OCI-LY7 (cell line): Measurements from ENCODE around the gene ITGB6. TPM values are rescaled to one million over a fixed set of nuclear protein-coding genes. Genes with fewer than 3 reads are reported as not detected.

ENCODE experiments used
- Bru-seq: library from RNA; stranded (reverse); fragments of 400-500 nt; gene quantifications from one replicate; lab custom pipeline; 2021; lab: Mats Ljungman, UMichigan
- BruChase-seq, 2 experiments: library from RNA; stranded (reverse); fragments of 400-500 nt; gene quantifications; one replicate each; lab custom pipeline; 2021; lab: Mats Ljungman, UMichigan
- BruUV-seq: library from RNA; stranded (reverse); fragments of 400-500 nt; replicated peaks from 2 replicates; lab custom pipeline; 2021; lab: Mats Ljungman, UMichigan
- CTCF ChIA-PET: fragments of 300-600 bp; sonication (Branson Sonifier 250); formaldehyde crosslinking; loops from one replicate; lab custom pipeline; 2022; ENCODE audit warnings: antibody characterized with exemption; ENCODE audit not compliant: unreplicated experiment; lab: Charles Lee
- POLR2A ChIA-PET: fragments of 300-600 bp; sonication (Branson Sonifier 250); formaldehyde crosslinking; loops from one replicate; lab custom pipeline; 2022; ENCODE audit warnings: antibody characterized with exemption; lab: Charles Lee
- DNase-seq: peaks from one replicate; pipeline ENCODE4 v3.0.0-alpha.2; 2015; ENCODE audit warnings: low spot score
- H2AFZ ChIP-seq: fragments of 200-600 bp; sonication (generic), shearing (Covaris generic); 2 replicates; pipeline ENCODE4 v1.6.1; 2014; ENCODE audit warnings: mild to moderate bottlenecking, antibody characterized with exemption, low read length, moderate library complexity
- H3K27ac ChIP-seq: fragments of 200-600 bp; sonication (generic); 2 replicates; pipeline ENCODE4 v1.5.1; 2014; ENCODE audit warnings: mixed run types, low read depth, mild to moderate bottlenecking, moderate library complexity, low read length, inconsistent platforms; ENCODE audit not compliant: poor library complexity, severe bottlenecking
- H3K36me3 ChIP-seq: fragments of 200-600 bp; sonication (generic); 2 replicates; pipeline ENCODE4 v1.6.1; 2014; ENCODE audit warnings: mild to moderate bottlenecking, antibody characterized with exemption, low read length, moderate library complexity, mixed read lengths; ENCODE audit not compliant: insufficient read depth
- H3K4me1 ChIP-seq: fragments of 200-600 bp; sonication (generic); 2 replicates; pipeline ENCODE4 v1.5.1; 2014; ENCODE audit warnings: mild to moderate bottlenecking, low read length; ENCODE audit not compliant: insufficient read depth, poor library complexity, severe bottlenecking
- H3K4me2 ChIP-seq: fragments of 200-600 bp; sonication (generic); 2 replicates; pipeline ENCODE4 v1.6.1; 2014; ENCODE audit warnings: mild to moderate bottlenecking, low read length
- H3K4me3 ChIP-seq: fragments of 200-600 bp; sonication (generic); 2 replicates; pipeline ENCODE4 v1.5.1; 2014; ENCODE audit warnings: mild to moderate bottlenecking, low read depth, low read length; ENCODE audit not compliant: poor library complexity, severe bottlenecking
- H3K79me2 ChIP-seq: fragments of 200-600 bp; sonication (generic); 2 replicates; pipeline ENCODE4 v1.6.1; 2016; ENCODE audit warnings: low read depth, mild to moderate bottlenecking, low read length, moderate library complexity, mixed read lengths; ENCODE audit not compliant: insufficient read depth
- H3K9me2 ChIP-seq: fragments of 200-600 bp; sonication (generic); 2 replicates; pipeline ENCODE4 v1.6.1; 2016; ENCODE audit warnings: mild to moderate bottlenecking, low read length, mixed read lengths; ENCODE audit not compliant: insufficient read depth
- H3K9me3 ChIP-seq: fragments of 200-600 bp; sonication (generic); 2 replicates; pipeline ENCODE4 v1.6.1; 2014; ENCODE audit warnings: mild to moderate bottlenecking, mixed run types, low read length, mixed read lengths
- H4K20me1 ChIP-seq: fragments of 200-600 bp; sonication (generic); 2 replicates; pipeline ENCODE4 v1.6.1; 2014; ENCODE audit warnings: mild to moderate bottlenecking, antibody characterized with exemption, low read length, moderate library complexity, mixed read lengths; ENCODE audit not compliant: insufficient read depth
- EZH2phosphoT487 ChIP-seq: fragments of 200-600 bp; sonication (generic); IDR thresholded peaks from 2 replicates; pipeline ENCODE4 v1.6.1; 2018; ENCODE audit warnings: low read depth, borderline replicate concordance, mild to moderate bottlenecking, mixed run types, antibody characterized with exemption, low read length, moderate library complexity, mixed read lengths
- intact Hi-C: fragments of 100-400 bp; cut with micrococcal nuclease; formaldehyde crosslinking; loops from one replicate; pipeline ENCODE4 v1.10.0; 2022; ENCODE audit not compliant: unreplicated experiment
- long read RNA-seq: library from polyadenylated mRNA; stranded (forward); transcript quantifications from one replicate; pipeline ENCODE4 v2.0.0, GENCODE V29; 2022
- total RNA-seq, 2 experiments: library from RNA; depleted of rRNA in 1 of 2; stranded (reverse); fragments of >200 nt in 1 of 2; shearing (Covaris generic) in 1 of 2; gene quantifications; 2 replicates each; pipeline ENCODE4 v1.2.3, GENCODE V29; 2014 to 2022
- TF ChIP-seq, protein P1 (sequence below): fragments of 200-600 bp; sonication (generic); conservative IDR thresholded peaks from 2 replicates; pipeline ENCODE4 v1.5.1; 2014; ENCODE audit warnings: mild to moderate bottlenecking, antibody characterized with exemption, low read length, moderate library complexity, mixed read lengths

The ITGB6 gene
- total RNA-seq (2014; rRNA removed; shearing (Covaris generic)) = not detected in 2 replicates
- total RNA-seq (2022) = not detected in 2 replicates
- Bru-seq, nascent RNA = percentile 12 among the genes with signal in this experiment
- BruChase-seq, experiment 1, labeled RNA remaining after a 6-hour chase = percentile 8 among the genes with signal in this experiment
- BruChase-seq, experiment 2, labeled RNA remaining after a 2-hour chase = percentile 8 among the genes with signal in this experiment
- long read RNA-seq, partial matches to known transcripts = 0 of 1 reads
- long read RNA-seq, other reads (novel, unspliced or antisense) = 1 of 1 reads

DNA sequence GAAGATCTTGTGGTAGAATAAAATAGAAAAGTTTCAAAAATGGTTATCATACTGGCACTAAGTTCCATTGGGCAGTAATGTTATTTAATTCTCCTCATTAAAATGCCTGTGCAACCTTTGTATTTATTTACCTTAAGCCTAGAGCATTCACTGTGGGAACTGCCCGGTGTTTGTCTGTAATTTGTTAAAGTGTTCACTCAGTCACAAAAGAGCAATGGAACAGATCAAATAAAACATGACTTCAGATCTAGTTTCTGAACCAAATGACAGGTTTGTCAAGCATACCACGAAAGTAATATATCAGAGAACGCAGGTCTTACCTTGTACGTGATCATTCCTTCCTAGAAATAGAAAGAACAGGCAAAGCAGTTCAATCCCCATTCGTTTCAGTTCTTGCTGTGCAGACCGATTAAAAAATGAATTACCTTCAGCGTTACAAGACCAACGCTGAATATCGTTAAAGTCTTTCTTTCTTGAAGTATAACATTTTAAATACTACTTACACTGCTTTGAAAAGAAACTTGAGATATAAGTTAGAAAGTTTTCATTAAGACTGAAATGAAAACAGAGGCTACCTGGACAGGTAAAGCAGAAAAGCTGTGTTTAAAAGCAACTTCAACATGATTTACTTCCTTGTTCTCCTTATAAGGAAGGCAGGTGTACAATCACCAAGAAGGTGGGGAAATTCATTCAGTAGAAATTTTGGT is at the start of gene ITGB6:
TSS of gene ITGB6 (minus strand) at position 590 of the 707 bp plus-strand sequence. CDS start at position 381, 209 bp downstream.
- POLR2A ChIA-PET = no interaction called here
- BruUV-seq = no TSS peak
- Histone ChIP-seq H3K27ac (no peak within 1 kb of the TSS), H3K4me3 (no peak within 1 kb of the TSS), H3K36me3 (no peaks in the 10 kb centered on the region), H3K79me2 (no peaks in the 10 kb centered on the region), H2AFZ (no peak within 1 kb of the TSS), H3K9me3 (no peaks in the 10 kb centered on the region), H3K4me2 (no peak within 1 kb of the TSS), H3K4me1 (no peaks in the 10 kb centered on the region), H3K9me2 (no peaks in the 10 kb centered on the region), H4K20me1 (no peaks in the 10 kb centered on the region)
- no peak for DNase-seq
- intact Hi-C loops = no loop called here
- CTCF ChIA-PET = no interaction called here
- no peak for TF ChIP-seq EZH2phosphoT487
- TF ChIP-seq, protein P1, sequence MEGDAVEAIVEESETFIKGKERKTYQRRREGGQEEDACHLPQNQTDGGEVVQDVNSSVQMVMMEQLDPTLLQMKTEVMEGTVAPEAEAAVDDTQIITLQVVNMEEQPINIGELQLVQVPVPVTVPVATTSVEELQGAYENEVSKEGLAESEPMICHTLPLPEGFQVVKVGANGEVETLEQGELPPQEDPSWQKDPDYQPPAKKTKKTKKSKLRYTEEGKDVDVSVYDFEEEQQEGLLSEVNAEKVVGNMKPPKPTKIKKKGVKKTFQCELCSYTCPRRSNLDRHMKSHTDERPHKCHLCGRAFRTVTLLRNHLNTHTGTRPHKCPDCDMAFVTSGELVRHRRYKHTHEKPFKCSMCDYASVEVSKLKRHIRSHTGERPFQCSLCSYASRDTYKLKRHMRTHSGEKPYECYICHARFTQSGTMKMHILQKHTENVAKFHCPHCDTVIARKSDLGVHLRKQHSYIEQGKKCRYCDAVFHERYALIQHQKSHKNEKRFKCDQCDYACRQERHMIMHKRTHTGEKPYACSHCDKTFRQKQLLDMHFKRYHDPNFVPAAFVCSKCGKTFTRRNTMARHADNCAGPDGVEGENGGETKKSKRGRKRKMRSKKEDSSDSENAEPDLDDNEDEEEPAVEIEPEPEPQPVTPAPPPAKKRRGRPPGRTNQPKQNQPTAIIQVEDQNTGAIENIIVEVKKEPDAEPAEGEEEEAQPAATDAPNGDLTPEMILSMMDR = no peak

DNA sequence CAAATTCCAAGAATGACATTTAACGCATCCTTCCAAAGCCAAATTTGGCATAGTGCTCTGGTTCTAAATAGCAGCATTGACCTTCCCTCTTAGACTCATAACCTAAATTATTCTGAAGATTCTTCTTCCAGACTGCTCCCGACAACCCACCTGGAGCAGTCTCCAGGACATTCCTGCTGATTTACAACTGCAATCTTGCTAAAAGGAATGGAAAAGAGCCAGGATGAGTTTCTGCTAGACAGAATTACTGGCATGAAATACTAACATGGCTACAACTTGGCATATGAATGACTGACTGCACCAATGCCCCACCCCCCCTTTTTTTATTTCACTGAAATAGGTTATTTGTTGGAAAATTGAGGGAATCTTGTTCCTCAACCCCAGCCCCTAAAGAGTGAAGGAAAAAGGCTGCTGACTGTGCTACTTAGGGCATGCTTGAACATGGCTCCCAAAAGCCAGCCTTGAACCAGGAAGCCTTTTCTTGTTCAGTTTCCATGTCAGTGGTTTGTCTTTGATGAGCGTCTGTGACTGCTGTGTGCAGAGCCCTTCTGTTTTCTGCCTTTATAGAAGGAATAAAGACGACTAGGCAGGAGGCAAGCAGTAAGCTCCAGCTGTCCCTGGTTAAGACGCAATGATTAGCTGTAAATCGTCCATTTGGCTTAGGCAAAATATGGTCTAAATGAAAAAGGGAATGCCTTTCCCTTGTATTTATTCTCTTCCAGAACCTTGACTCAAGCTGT is 47.4 kb upstream of the ITGB6 start:
- no TSS peak for BruUV-seq
- H3K36me3 ChIP-seq = no peaks in the 10 kb centered on the region
- H3K4me3 ChIP-seq = no peak overlapping the region
- intact Hi-C loops = no loop called here
- no peaks in the 10 kb centered on the region for H4K20me1 ChIP-seq
- no peak for TF ChIP-seq EZH2phosphoT487
- TF ChIP-seq, protein P1 = no peak
- no peak overlapping the region for H3K4me2 ChIP-seq
- H3K9me3 ChIP-seq = no peaks in the 10 kb centered on the region
- DNase-seq = no peak
- no peaks in the 10 kb centered on the region for H3K9me2 ChIP-seq
- ChIA-PET CTCF (no interaction called here), POLR2A (interaction anchor here (0.6 to 0.9 kb wide), 3 partner anchors 21 to 67 kb away, joined by 3 to 4 read pairs (median 3); no protein-coding TSS in a partner anchor)
- H2AFZ ChIP-seq = no peak overlapping the region
- no peak overlapping the region for H3K27ac ChIP-seq
- H3K4me1 ChIP-seq = no peaks in the 10 kb centered on the region
- H3K79me2 ChIP-seq = no peaks in the 10 kb centered on the region
